GM12892 (cell line): ENCODE data around the gene SPNS3.

Source experiments
- DNase-seq: peaks from one replicate; pipeline ENCODE4 v3.0.0; 2011; ENCODE audit not compliant: insufficient read length
- FAIRE-seq: peaks from 2 replicates; lab custom pipeline; 2011; peaks lifted over from hg19 to GRCh38; lab: Jason Lieb, UNC
- POLR2A ChIP-seq: IDR thresholded peaks from 2 replicates; pipeline ENCODE4 v1.6.1; 2011; ENCODE audit warnings: low read depth, low read length, control low read depth
- POLR2AphosphoS5 ChIP-seq: IDR thresholded peaks from 2 replicates; pipeline ENCODE4 v1.6.1; 2011; ENCODE audit warnings: low read depth, low read length, control low read depth
- TAF1 ChIP-seq: IDR thresholded peaks from 2 replicates; pipeline ENCODE4 v1.6.1; 2011; ENCODE audit warnings: low read depth, mild to moderate bottlenecking, control low read depth, low read length, borderline replicate concordance

Gene SPNS3

GRCh38 chr17:4438162-4438944 lies 4.6 kb downstream of the SPNS3 start:
- TF ChIP-seq POLR2AphosphoS5 = no peak
- TF ChIP-seq POLR2A = no peak
- TF ChIP-seq TAF1 = no peak
- FAIRE-seq = no peak
- DNase-seq = no peak

GRCh38 chr17:4440021-4440420 lies 6.3 kb downstream of the SPNS3 start:
- FAIRE-seq = no peak
- TF ChIP-seq TAF1 (no peak), POLR2A (no peak), POLR2AphosphoS5 (no peak)
- DNase-seq = no peak

DNA sequence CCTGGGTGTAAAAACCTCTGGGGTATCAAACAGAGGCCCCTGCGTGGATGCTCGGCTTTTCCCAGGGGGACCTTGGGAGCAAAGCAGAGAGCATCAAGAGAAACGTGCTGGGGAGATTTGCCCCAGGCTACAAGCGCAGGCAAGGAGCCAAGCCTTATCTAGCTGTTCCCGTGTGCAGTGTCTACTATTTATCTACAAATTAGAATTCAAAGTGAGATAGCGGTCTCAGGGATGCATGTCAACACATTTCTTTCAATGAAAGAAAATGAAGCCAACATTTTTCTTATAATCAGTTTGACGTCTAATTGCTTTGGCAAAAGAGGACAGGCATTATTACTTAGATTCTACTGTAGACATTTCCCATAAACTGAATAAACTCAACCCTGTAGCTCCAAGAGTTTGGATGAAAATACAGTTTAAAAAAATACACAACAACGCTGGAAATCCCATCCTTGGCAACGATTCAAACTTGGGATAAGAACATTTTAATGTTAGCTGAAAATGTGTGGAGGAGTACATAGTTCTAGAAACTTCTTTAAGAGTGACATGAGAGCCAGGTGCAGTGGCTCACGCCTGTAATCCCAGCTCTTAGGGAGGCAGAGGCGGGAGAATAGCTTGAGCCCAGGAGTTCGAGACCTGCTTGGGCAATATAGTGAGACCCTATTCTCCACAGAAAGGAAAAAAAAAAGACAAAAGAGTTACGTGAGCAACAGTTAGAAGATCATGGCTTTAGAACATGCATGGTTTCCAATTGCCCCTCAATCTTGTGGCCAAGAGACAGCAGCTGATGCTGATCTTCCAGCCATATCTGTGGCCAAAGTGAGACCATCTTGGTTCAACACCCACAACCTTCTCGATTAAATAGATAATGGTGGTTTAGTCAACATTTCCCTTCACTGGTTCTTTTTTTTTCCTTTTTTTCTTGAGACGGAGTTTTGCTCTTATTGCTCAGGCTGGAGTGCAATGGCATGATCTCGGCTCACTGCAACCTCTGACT lies 7.2 kb downstream of the SPNS3 start:
- TF ChIP-seq TAF1 (no peak), POLR2AphosphoS5 (no peak), POLR2A (no peak)
- DNase-seq (no peak), FAIRE-seq (no peak)

- DNase-seq = no peak
- no peak for FAIRE-seq
- no peak for TF ChIP-seq TAF1
- TF ChIP-seq POLR2AphosphoS5 = no peak
- no peak for TF ChIP-seq POLR2A
Measured at GRCh38 chr17:4442582-4442981, 8.8 kb downstream of the SPNS3 start.

GRCh38 chr17:4443476-4443875 lies 9.7 kb downstream of the SPNS3 start:
- FAIRE-seq (no peak), DNase-seq (no peak)
- TF ChIP-seq POLR2AphosphoS5 = no peak
- no peak for TF ChIP-seq POLR2A
- no peak for TF ChIP-seq TAF1

GRCh38 chr17:4444782-4445473 lies 11.2 kb downstream of the SPNS3 start:
- TF ChIP-seq TAF1 (no peak), POLR2AphosphoS5 (no peak), POLR2A (no peak)
- DNase-seq (no peak), FAIRE-seq (no peak)

GRCh38 chr17:4445731-4446130 lies 12.0 kb downstream of the SPNS3 start:
- TF ChIP-seq POLR2A (no peak), POLR2AphosphoS5 (no peak), TAF1 (no peak)
- no peak for DNase-seq
- no peak for FAIRE-seq

- no peak for FAIRE-seq
- TF ChIP-seq POLR2AphosphoS5 (no peak), POLR2A (no peak), TAF1 (no peak)
- no peak for DNase-seq
Measured at GRCh38 chr17:4446326-4447071, 12.8 kb downstream of the SPNS3 start.

DNA sequence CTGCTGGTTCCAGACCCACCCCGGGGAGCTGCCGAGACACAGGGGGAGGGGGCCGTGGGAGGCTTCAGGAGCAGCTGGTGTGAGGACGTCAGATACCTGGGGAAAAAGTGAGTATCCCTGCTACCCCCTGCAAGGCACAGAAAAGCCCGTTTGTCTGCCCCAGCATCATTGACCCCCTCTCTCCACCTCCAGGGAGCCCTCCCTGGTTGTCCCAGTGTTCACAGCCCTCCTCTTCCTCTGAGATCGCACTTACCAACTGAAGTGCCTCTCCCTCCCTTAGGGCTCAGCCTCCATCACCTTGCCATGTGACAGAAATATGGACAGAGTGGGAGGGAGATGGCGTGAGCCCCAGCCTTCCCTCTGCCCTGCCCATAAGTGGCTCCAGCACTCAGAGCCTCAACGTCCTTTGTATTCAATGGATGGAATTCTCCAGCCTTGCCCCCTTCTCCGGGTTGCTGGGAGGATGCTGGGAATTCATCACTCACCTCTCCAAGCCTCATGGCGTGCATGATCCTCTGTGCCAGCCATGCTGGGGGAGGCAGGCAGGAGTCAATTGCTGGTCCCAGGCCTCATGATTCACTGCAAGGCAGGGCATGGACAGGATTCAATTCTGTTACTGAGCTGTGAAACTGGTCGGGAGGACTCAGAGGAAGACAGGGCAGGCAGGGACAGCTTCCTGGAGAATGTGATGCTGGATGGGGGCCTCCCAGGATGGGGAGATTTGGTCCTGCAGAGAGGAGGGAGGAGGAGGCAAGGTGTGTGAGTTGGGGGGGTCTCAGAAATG lies 14.6 kb downstream of the SPNS3 start:
- TF ChIP-seq TAF1 = no peak
- no peak for TF ChIP-seq POLR2AphosphoS5
- TF ChIP-seq POLR2A = no peak
- FAIRE-seq = no peak

GRCh38 chr17:4449736-4450135 lies 16.0 kb downstream of the SPNS3 start:
- FAIRE-seq (no peak), DNase-seq (no peak)
- TF ChIP-seq TAF1 (no peak), POLR2A (no peak), POLR2AphosphoS5 (no peak)

More for the DNA sequence above, 14.6 kb downstream of the SPNS3 start:
- no peak for DNase-seq
